Lung (tissue), 17 donors: ENCODE measurements around the gene TRIM64. TPM values are rescaled to one million over a fixed set of nuclear protein-coding genes. Genes with fewer than 3 reads are reported as not detected.
"Not testable (repeated sequence)": the region's sequence is repeated elsewhere in the genome, so short reads cannot be mapped to it uniquely, and the experiment has no call there.

Source experiments
- ATAC-seq: fragments of 200-7000 bp; cut with Tn5 transposase; one replicate; pipeline ENCODE4 v1.9.1; 2020; ENCODE audit warnings: moderate number of reproducible peaks; ENCODE audit not compliant: insufficient read depth, low FRiP score
- DNase-seq, 3 donors: peaks; one replicate each; pipeline ENCODE4 v3.0.0-alpha.2; 2013 to 2017
- H3K27ac ChIP-seq, 2 donors: one replicate each; pipeline ENCODE4 v1.5.1; 2013; ENCODE audit warnings: mild to moderate bottlenecking in 2 of 2, moderate library complexity in 2 of 2, control low read depth in 1 of 2, inconsistent platforms in 1 of 2, low read depth in 1 of 2, low read length in 1 of 2
- H3K27me3 ChIP-seq, 3 donors: one replicate each; pipeline ENCODE4 v1.5.1; 2013; ENCODE audit warnings: low read length in 2 of 3; ENCODE audit not compliant: control insufficient read depth in 3 of 3, insufficient read depth in 3 of 3
- H3K36me3 ChIP-seq, 4 donors: one replicate each; pipeline ENCODE4 v1.5.1; 2013; ENCODE audit warnings: low read length in 4 of 4, mild to moderate bottlenecking in 1 of 4, moderate library complexity in 1 of 4; ENCODE audit not compliant: control insufficient read depth in 4 of 4, insufficient read depth in 4 of 4
- H3K4me1 ChIP-seq, 5 donors: one replicate each; pipeline ENCODE4 v1.5.1; 2013; ENCODE audit warnings: low read length in 5 of 5, mild to moderate bottlenecking in 2 of 5, moderate library complexity in 1 of 5; ENCODE audit not compliant: control insufficient read depth in 5 of 5, insufficient read depth in 5 of 5
- H3K4me3 ChIP-seq: one replicate; pipeline ENCODE4 v1.5.1; 2013; ENCODE audit warnings: mild to moderate bottlenecking, control low read depth, moderate library complexity
- H3K9ac ChIP-seq, 2 donors: one replicate each; pipeline ENCODE4 v1.5.1; 2013; ENCODE audit warnings: low read length in 2 of 2, control low read depth in 1 of 2; ENCODE audit not compliant: insufficient read depth in 1 of 2
- H3K9me3 ChIP-seq, 4 donors: one replicate each; pipeline ENCODE4 v1.5.1; 2013; ENCODE audit warnings: low read length in 3 of 4, mild to moderate bottlenecking in 1 of 4, moderate library complexity in 1 of 4; ENCODE audit not compliant: control insufficient read depth in 4 of 4, insufficient read depth in 3 of 4
- CTCF ChIP-seq: IDR thresholded peaks from 2 replicates; pipeline ENCODE4 v1.5.1; 2012; ENCODE audit warnings: mild to moderate bottlenecking; ENCODE audit errors: control extremely low read depth, extremely low read depth
- WGBS, 2 donors: extraction: QIAGEN DNeasy Blood & Tissue Kit; methylation state at CpG; one replicate each; pipeline ENCODE4 v1.1.7; 2013; 5-methylcytosine and 5-hydroxymethylcytosine counted together
- long read RNA-seq, 5 donors: transcript quantifications; one replicate each; lab custom pipeline, GENCODE V29; 2026
- polyA plus RNA-seq, 2 donors: library from polyadenylated mRNA; stranded (reverse); fragments of 200-250 nt; gene quantifications; one replicate each; pipeline ENCODE4 v1.2.1, GENCODE V29; 2013
- small RNA-seq: library from RNA; depleted of rRNA; stranded (forward); fragments of <200 nt; gene quantifications from one replicate; pipeline ENCODE3, GENCODE V24; 2014; ENCODE audit warnings: low replicate concordance
- total RNA-seq, 2 donors: library from RNA; depleted of rRNA in 1 of 2; stranded (reverse); fragments of >200 nt in 1 of 2; gene quantifications; one replicate each; pipeline ENCODE4 v1.2.1, GENCODE V29; 2014 to 2021
- donor health status: control.
- donor health status: control.
- donor health status: Bipolar disorder and iron deficiency.
- donor health status: healthy.
- donor health status: DM: yes; HTN: yes; CAD: no.

The TRIM64 gene, protein sequence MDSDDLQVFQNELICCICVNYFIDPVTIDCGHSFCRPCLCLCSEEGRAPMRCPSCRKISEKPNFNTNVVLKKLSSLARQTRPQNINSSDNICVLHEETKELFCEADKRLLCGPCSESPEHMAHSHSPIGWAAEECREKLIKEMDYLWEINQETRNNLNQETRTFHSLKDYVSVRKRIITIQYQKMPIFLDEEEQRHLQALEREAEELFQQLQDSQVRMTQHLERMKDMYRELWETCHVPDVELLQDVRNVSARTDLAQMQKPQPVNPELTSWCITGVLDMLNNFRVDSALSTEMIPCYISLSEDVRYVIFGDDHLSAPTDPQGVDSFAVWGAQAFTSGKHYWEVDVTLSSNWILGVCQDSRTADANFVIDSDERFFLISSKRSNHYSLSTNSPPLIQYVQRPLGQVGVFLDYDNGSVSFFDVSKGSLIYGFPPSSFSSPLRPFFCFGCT
- total RNA-seq (not detected), polyA plus RNA-seq (not detected)
- long read RNA-seq, donor 1, result 0 reads
- long read RNA-seq, donor 2, result 0 reads
- long read RNA-seq, donor 3, result 0 reads
- long read RNA-seq, donor 4, result 0 reads
- long read RNA-seq, donor 5, result 0 reads

GRCh38 chr11:89965737-89966136 is at the start of gene TRIM64:
TRIM64 (plus strand) TSS chr11:89966037; CDS start chr11:89968504, 2,467 bp downstream.
- WGBS, 2 donors, result no CpG with 5 or more reads among the region's 4 CpGs
- not testable (repeated sequence) for H3K4me1 ChIP-seq, H3K9ac ChIP-seq, H3K9me3 ChIP-seq, H3K27me3 ChIP-seq, H3K27ac ChIP-seq, ATAC-seq, H3K4me3 ChIP-seq, DNase-seq, H3K36me3 ChIP-seq

DNA sequence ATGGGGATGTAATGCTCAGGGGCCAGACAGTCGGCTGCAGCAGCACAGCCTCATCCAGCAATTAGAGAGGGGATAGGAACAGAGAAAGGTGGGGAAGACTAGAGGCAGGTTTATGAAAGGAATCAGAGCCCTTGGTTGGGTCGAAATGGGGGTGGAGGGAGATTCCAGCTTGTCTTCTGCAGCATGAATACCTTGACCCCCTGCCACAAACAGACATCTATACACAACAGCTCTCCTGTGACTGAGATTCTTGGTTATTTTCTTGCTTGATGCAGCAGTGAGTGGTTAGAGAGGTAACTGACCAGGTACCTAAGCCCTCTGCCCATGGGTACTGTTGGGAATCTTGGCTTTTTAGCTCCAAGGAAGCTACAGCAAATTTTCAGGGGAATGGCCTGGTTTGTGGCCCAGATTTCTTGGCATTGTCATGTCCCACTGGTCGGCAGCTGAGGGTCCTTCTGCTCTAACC is 43.6 kb upstream of the TRIM64 start, which contains the start of gene TRIM49D1:
TSS of gene TRIM49D1 (minus strand) at position 51 of the 466 bp plus-strand sequence. CDS start 4,535 bp downstream, outside the sequence.
- H3K9ac ChIP-seq, result no peak within 1 kb of the TSS
- no peak within 1 kb of the TSS for H3K27ac ChIP-seq
- H3K4me1 ChIP-seq, result no peaks in the 10 kb centered on the region
- TF ChIP-seq CTCF, result no peak
- no peak for DNase-seq
- no peak for ATAC-seq
- WGBS, 2 donors, result 58 to 66% methylated on average over 3 of the region's 3 CpGs
- no peaks in the 10 kb centered on the region for H3K36me3 ChIP-seq
- no peaks in the 10 kb centered on the region for H3K9me3 ChIP-seq
- H3K27me3 ChIP-seq, result no peaks in the 10 kb centered on the region
- no peak within 1 kb of the TSS for H3K4me3 ChIP-seq

GRCh38 chr11:89923764-89924163 is 42.1 kb upstream of the TRIM64 start, which contains the start of gene TRIM49D2:
TRIM49D2 (plus strand) TSS chr11:89924064; CDS start chr11:89926762, 2,698 bp downstream.
- not testable (repeated sequence) for H3K4me3 ChIP-seq, H3K36me3 ChIP-seq, H3K4me1 ChIP-seq, H3K9ac ChIP-seq, ATAC-seq, H3K9me3 ChIP-seq, DNase-seq, H3K27ac ChIP-seq, H3K27me3 ChIP-seq
- WGBS, 2 donors, result 90 to 93% methylated on average over 2 of the region's 6 CpGs

GRCh38 chr11:89960833-89961232 is 5.0 kb upstream of the TRIM64 start:
- 85 to 94% methylated on average over 3 to 5 of the region's 6 CpGs for WGBS, 2 donors
- not testable (repeated sequence) for H3K9me3 ChIP-seq, ATAC-seq, H3K9ac ChIP-seq, H3K4me1 ChIP-seq, H3K4me3 ChIP-seq, DNase-seq, H3K36me3 ChIP-seq, H3K27me3 ChIP-seq, H3K27ac ChIP-seq

Small RNAs within 50 kb of the gene (small RNA-seq; reads per million reads assigned to genes)
- not detected for gene AP004607.1

Other genes with a start within 250 kb of the TRIM64 start
- gene TRIM49, start 157.5 kb upstream of the TRIM64 start, total RNA-seq, result not detected
- not detected for gene TRIM49, start 157.5 kb upstream of the TRIM64 start, polyA plus RNA-seq
- under 1 TPM in 1 of 2 donors, not detected in 1; 0.11 TPM for gene TRIM64B, start 87.5 kb upstream of the TRIM64 start, total RNA-seq
- gene TRIM64B, start 87.5 kb upstream of the TRIM64 start, polyA plus RNA-seq, result not detected
- not detected for gene TRIM49D1, start 43.8 kb upstream of the TRIM64 start, total RNA-seq
- not detected for gene TRIM49D1, start 43.8 kb upstream of the TRIM64 start, polyA plus RNA-seq
- gene TRIM49D2, start 42.0 kb upstream of the TRIM64 start, total RNA-seq, result not detected
- gene TRIM49D2, start 42.0 kb upstream of the TRIM64 start, polyA plus RNA-seq, result not detected
- not detected for gene TRIM49C, start 65.1 kb downstream of the TRIM64 start, total RNA-seq
- gene TRIM49C, start 65.1 kb downstream of the TRIM64 start, polyA plus RNA-seq, result not detected
- gene UBTFL1, start 119.9 kb downstream of the TRIM64 start, total RNA-seq, result not detected
- gene UBTFL1, start 119.9 kb downstream of the TRIM64 start, polyA plus RNA-seq, result not detected
- 10 to 100 TPM in 1 of 2 donors, under 1 TPM in 1; 0.86 to 32.0 TPM for gene NAALAD2, start 168.6 kb downstream of the TRIM64 start, total RNA-seq
- gene NAALAD2, start 168.6 kb downstream of the TRIM64 start, polyA plus RNA-seq, result under 1 TPM; 0.14 to 0.49 TPM